ENCODE data around the gene PCDHB14.
"Not testable (repeated sequence)": the region's sequence is repeated elsewhere in the genome, so short reads cannot be mapped to it uniquely, and the experiment has no call there.

The PCDHB14 gene

GRCh38 chr5:141213656-141214339 is 9.3 kb upstream of the PCDHB14 start, which contains the start of gene PCDHB13:
TSS of gene PCDHB13 (plus strand) at chr5:141213919. CDS start at chr5:141214124, 205 bp downstream.
- H3K4me1 ChIP-seq (ENCODE audit: control insufficient read depth in 1 of 2, insufficient read depth in 2 of 2, low read length in 2 of 2); H3K27me3 ChIP-seq (ENCODE audit: low read depth, low read length); H3K36me3 ChIP-seq (ENCODE audit: control insufficient read depth in 1 of 2, insufficient read depth in 2 of 2, low read length in 2 of 2); H3K27ac ChIP-seq (ENCODE audit: low read length): not testable (repeated sequence)
- H3K4me3 ChIP-seq (ENCODE audit: low read depth in 1 of 2, low read length in 2 of 2), result peak within 1 kb of the TSS; percentile 37 to 41
- H3K9me3 ChIP-seq (ENCODE audit: control insufficient read depth in 1 of 2, low read length in 2 of 2), result peaks cover 26 to 67% of the 10 kb centered on the region in 2 donors

GRCh38 chr5:141214583-141214982 is 8.6 kb upstream of the PCDHB14 start:
- Histone ChIP-seq H3K4me3 (ENCODE audit: low read depth in 1 of 2, low read length in 2 of 2) (peak overlapping the region in 1 of 2 donors; percentile 41), H3K36me3 (ENCODE audit: control insufficient read depth in 1 of 2, insufficient read depth in 2 of 2, low read length in 2 of 2) (peaks cover 0 to 16% of the 10 kb centered on the region in 2 donors), H3K9me3 (ENCODE audit: control insufficient read depth in 1 of 2, low read length in 2 of 2) (peaks cover 28 to 67% of the 10 kb centered on the region in 2 donors)
- not testable (repeated sequence) for H3K4me1 ChIP-seq (ENCODE audit: control insufficient read depth in 1 of 2, insufficient read depth in 2 of 2, low read length in 2 of 2); H3K27ac ChIP-seq (ENCODE audit: low read length); H3K27me3 ChIP-seq (ENCODE audit: low read depth, low read length)

GRCh38 chr5:141215504-141215903 is 7.6 kb upstream of the PCDHB14 start:
- H3K27me3 ChIP-seq (ENCODE audit: low read depth, low read length); H3K27ac ChIP-seq (ENCODE audit: low read length): not testable (repeated sequence)
- peaks cover 0 to 24% of the 10 kb centered on the region in 2 donors for H3K36me3 ChIP-seq (ENCODE audit: control insufficient read depth in 1 of 2, insufficient read depth in 2 of 2, low read length in 2 of 2)

GRCh38 chr5:141216035-141216434 is 7.1 kb upstream of the PCDHB14 start:
- H3K9me3 ChIP-seq (ENCODE audit: control insufficient read depth in 1 of 2, low read length in 2 of 2), result peaks cover 35 to 70% of the 10 kb centered on the region in 2 donors

More at GRCh38 chr5:141215504-141215903, 7.6 kb upstream of the PCDHB14 start:
- not testable (repeated sequence) for H3K4me1 ChIP-seq (ENCODE audit: control insufficient read depth in 1 of 2, insufficient read depth in 2 of 2, low read length in 2 of 2)
- peak overlapping the region in 1 of 2 donors; percentile 40 for H3K4me3 ChIP-seq (ENCODE audit: low read depth in 1 of 2, low read length in 2 of 2)
- H3K9me3 ChIP-seq (ENCODE audit: control insufficient read depth in 1 of 2, low read length in 2 of 2), result peaks cover 30 to 67% of the 10 kb centered on the region in 2 donors

GRCh38 chr5:141224844-141225243 is 1.7 kb downstream of the PCDHB14 start:
- not testable (repeated sequence) for H3K27ac ChIP-seq (ENCODE audit: low read length); H3K27me3 ChIP-seq (ENCODE audit: low read depth, low read length); H3K36me3 ChIP-seq (ENCODE audit: control insufficient read depth in 1 of 2, insufficient read depth in 2 of 2, low read length in 2 of 2); H3K4me1 ChIP-seq (ENCODE audit: control insufficient read depth in 1 of 2, insufficient read depth in 2 of 2, low read length in 2 of 2)
- peaks cover 41 to 75% of the 10 kb centered on the region in 2 donors for H3K9me3 ChIP-seq (ENCODE audit: control insufficient read depth in 1 of 2, low read length in 2 of 2)
- peak overlapping the region in 1 of 2 donors; percentile 55 for H3K4me3 ChIP-seq (ENCODE audit: low read depth in 1 of 2, low read length in 2 of 2)

More at GRCh38 chr5:141216035-141216434, 7.1 kb upstream of the PCDHB14 start:
- H3K4me3 ChIP-seq (ENCODE audit: low read depth in 1 of 2, low read length in 2 of 2), result peak overlapping the region in 1 of 2 donors; percentile 40
- H3K36me3 ChIP-seq (ENCODE audit: control insufficient read depth in 1 of 2, insufficient read depth in 2 of 2, low read length in 2 of 2), result peaks cover 0 to 28% of the 10 kb centered on the region in 2 donors
- not testable (repeated sequence) for H3K4me1 ChIP-seq (ENCODE audit: control insufficient read depth in 1 of 2, insufficient read depth in 2 of 2, low read length in 2 of 2); H3K27ac ChIP-seq (ENCODE audit: low read length); H3K27me3 ChIP-seq (ENCODE audit: low read depth, low read length)

- not testable (repeated sequence) for H3K27ac ChIP-seq (ENCODE audit: low read length); H3K27me3 ChIP-seq (ENCODE audit: low read depth, low read length); H3K36me3 ChIP-seq (ENCODE audit: control insufficient read depth in 1 of 2, insufficient read depth in 2 of 2, low read length in 2 of 2); H3K4me1 ChIP-seq (ENCODE audit: control insufficient read depth in 1 of 2, insufficient read depth in 2 of 2, low read length in 2 of 2)
- Histone ChIP-seq H3K4me3 (ENCODE audit: low read depth in 1 of 2, low read length in 2 of 2) (peak overlapping the region in 1 of 2 donors; percentile 25), H3K9me3 (ENCODE audit: control insufficient read depth in 1 of 2, low read length in 2 of 2) (peaks cover 41 to 71% of the 10 kb centered on the region in 2 donors)
These were observed 2.3 kb downstream of the PCDHB14 start for GRCh38 chr5:141225421-141225820.

- H3K9me3 ChIP-seq (ENCODE audit: control insufficient read depth in 1 of 2, low read length in 2 of 2), result peaks cover 31 to 79% of the 10 kb centered on the region in 2 donors
- H3K27ac ChIP-seq (ENCODE audit: low read length), result no peak overlapping the region
- no peaks in the 10 kb centered on the region for H3K27me3 ChIP-seq (ENCODE audit: low read depth, low read length)
- peak overlapping the region; percentile 12 to 60 for H3K4me3 ChIP-seq (ENCODE audit: low read depth in 1 of 2, low read length in 2 of 2)
- peaks cover 0 to 6% of the 10 kb centered on the region in 2 donors for H3K36me3 ChIP-seq (ENCODE audit: control insufficient read depth in 1 of 2, insufficient read depth in 2 of 2, low read length in 2 of 2)
- H3K4me1 ChIP-seq (ENCODE audit: control insufficient read depth in 1 of 2, insufficient read depth in 2 of 2, low read length in 2 of 2), result no peaks in the 10 kb centered on the region
These were observed 11.0 kb downstream of the PCDHB14 start for GRCh38 chr5:141234109-141234667.

- Histone ChIP-seq H3K36me3 (ENCODE audit: control insufficient read depth in 1 of 2, insufficient read depth in 2 of 2, low read length in 2 of 2) (peaks cover 0 to 10% of the 10 kb centered on the region in 2 donors), H3K9me3 (ENCODE audit: control insufficient read depth in 1 of 2, low read length in 2 of 2) (peaks cover 44 to 89% of the 10 kb centered on the region in 2 donors)
These were observed 12.8 kb downstream of the PCDHB14 start for GRCh38 chr5:141235922-141236321.

GRCh38 chr5:141236516-141237313 is 13.6 kb downstream of the PCDHB14 start:
- Histone ChIP-seq H3K4me1 (ENCODE audit: control insufficient read depth in 1 of 2, insufficient read depth in 2 of 2, low read length in 2 of 2) (no peaks in the 10 kb centered on the region), H3K27ac (ENCODE audit: low read length) (no peak overlapping the region), H3K4me3 (ENCODE audit: low read depth in 1 of 2, low read length in 2 of 2) (peak overlapping the region in 1 of 2 donors; percentile 60), H3K9me3 (ENCODE audit: control insufficient read depth in 1 of 2, low read length in 2 of 2) (peaks cover 44 to 92% of the 10 kb centered on the region in 2 donors), H3K36me3 (ENCODE audit: control insufficient read depth in 1 of 2, insufficient read depth in 2 of 2, low read length in 2 of 2) (peaks cover 0 to 10% of the 10 kb centered on the region in 2 donors), H3K27me3 (ENCODE audit: low read depth, low read length) (no peaks in the 10 kb centered on the region)

More at GRCh38 chr5:141235922-141236321, 12.8 kb downstream of the PCDHB14 start:
- peak overlapping the region in 1 of 2 donors; percentile 60 for H3K4me3 ChIP-seq (ENCODE audit: low read depth in 1 of 2, low read length in 2 of 2)
- not testable (repeated sequence) for H3K27me3 ChIP-seq (ENCODE audit: low read depth, low read length); H3K27ac ChIP-seq (ENCODE audit: low read length); H3K4me1 ChIP-seq (ENCODE audit: control insufficient read depth in 1 of 2, insufficient read depth in 2 of 2, low read length in 2 of 2)

- H3K27me3 ChIP-seq (ENCODE audit: low read depth, low read length), result no peaks in the 10 kb centered on the region
- H3K4me1 ChIP-seq (ENCODE audit: control insufficient read depth in 1 of 2, insufficient read depth in 2 of 2, low read length in 2 of 2), result no peaks in the 10 kb centered on the region
- H3K27ac ChIP-seq (ENCODE audit: low read length), result no peak overlapping the region
- peak overlapping the region in 1 of 2 donors; percentile 54 for H3K4me3 ChIP-seq (ENCODE audit: low read depth in 1 of 2, low read length in 2 of 2)
- H3K9me3 ChIP-seq (ENCODE audit: control insufficient read depth in 1 of 2, low read length in 2 of 2), result peaks cover 61 to 91% of the 10 kb centered on the region in 2 donors
- H3K36me3 ChIP-seq (ENCODE audit: control insufficient read depth in 1 of 2, insufficient read depth in 2 of 2, low read length in 2 of 2), result peaks cover 0 to 10% of the 10 kb centered on the region in 2 donors
These were observed 18.4 kb downstream of the PCDHB14 start for GRCh38 chr5:141241496-141241895.

GRCh38 chr5:141245250-141245717 is 22.1 kb downstream of the PCDHB14 start, which contains the start of gene PCDHB15:
TSS of gene PCDHB15 (plus strand) at chr5:141245395. CDS start at chr5:141245579, 184 bp downstream.
- H3K4me3 ChIP-seq (ENCODE audit: low read depth in 1 of 2, low read length in 2 of 2), result peak within 1 kb of the TSS; percentile 31 to 69
- H3K9me3 ChIP-seq (ENCODE audit: control insufficient read depth in 1 of 2, low read length in 2 of 2), result peaks cover 59 to 93% of the 10 kb centered on the region in 2 donors

More at GRCh38 chr5:141245250-141245717, 22.1 kb downstream of the PCDHB14 start, which contains the start of gene PCDHB15:
- H3K36me3 ChIP-seq (ENCODE audit: control insufficient read depth in 1 of 2, insufficient read depth in 2 of 2, low read length in 2 of 2), result peaks cover 0 to 27% of the 10 kb centered on the region in 2 donors
- no peak within 1 kb of the TSS for H3K27ac ChIP-seq (ENCODE audit: low read length)
- H3K27me3 ChIP-seq (ENCODE audit: low read depth, low read length), result no peaks in the 10 kb centered on the region
- H3K4me1 ChIP-seq (ENCODE audit: control insufficient read depth in 1 of 2, insufficient read depth in 2 of 2, low read length in 2 of 2), result no peaks in the 10 kb centered on the region
